ENCODE data around the gene ULK2.

Gene ULK2

DNA sequence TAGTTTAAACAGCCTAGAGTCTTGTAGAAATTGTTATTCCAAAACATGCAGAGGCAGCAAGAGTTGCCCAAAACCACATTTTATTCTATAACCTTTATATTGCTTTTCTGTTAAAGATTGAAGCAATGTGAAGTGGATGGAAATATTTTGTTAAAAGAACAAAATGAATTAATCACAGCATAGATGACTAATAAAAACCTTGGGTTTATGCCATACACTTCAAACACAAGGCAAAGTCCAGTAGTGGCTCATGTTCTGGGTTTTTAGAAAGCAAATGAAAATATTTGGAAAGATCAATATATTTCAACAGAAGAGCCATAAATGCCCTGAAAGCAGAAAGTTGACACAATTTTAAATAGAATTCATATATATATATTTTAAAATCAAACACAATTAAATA is 36.7 kb upstream of the ULK2 start:
- no peak overlapping the region for H3K9ac ChIP-seq (ENCODE audit: low read depth, low read length, poor library complexity, severe bottlenecking)
- no peaks in the 10 kb centered on the region for H3F3A ChIP-seq (ENCODE audit: low read depth)
- no peak overlapping the region for H3K4me3 ChIP-seq (ENCODE audit: low read length, poor library complexity, severe bottlenecking)
- no peaks in the 10 kb centered on the region for H3K4me1 ChIP-seq (ENCODE audit: insufficient read depth, low read length, poor library complexity, severe bottlenecking)
- no peak overlapping the region for H2AFZ ChIP-seq (ENCODE audit: low read length)
- H3K36me3 ChIP-seq (ENCODE audit: insufficient read depth, low read length): peaks cover 51% of the 10 kb centered on the region
- no peaks in the 10 kb centered on the region for H3K79me2 ChIP-seq (ENCODE audit: insufficient read depth, low read length)
- H3K27me3 ChIP-seq (ENCODE audit: insufficient read depth, low read length, poor library complexity, severe bottlenecking): no peaks in the 10 kb centered on the region
- H3K4me2 ChIP-seq (ENCODE audit: low read depth, low read length, poor library complexity, severe bottlenecking): no peak overlapping the region
- no peaks in the 10 kb centered on the region for H3K9me3 ChIP-seq (ENCODE audit: insufficient read depth, low read depth, low read length)
- H3K9me2 ChIP-seq (replicated peaks; ENCODE audit: low read depth, low read length): no peaks in the 10 kb centered on the region
- TF ChIP-seq CTCF (conservative IDR thresholded peaks at IDR 0.05; ENCODE audit: low read length): no peak
- TF ChIP-seq EZH2phosphoT487 (IDR thresholded peaks at IDR 0.05; ENCODE audit: borderline replicate concordance): no peak
- H4K20me1 ChIP-seq (ENCODE audit: insufficient read depth, low read length, poor library complexity, severe bottlenecking): no peaks in the 10 kb centered on the region

- H2AFZ ChIP-seq (ENCODE audit: low read length): no peak overlapping the region
- no peak overlapping the region for H3K9ac ChIP-seq (ENCODE audit: low read depth, low read length, poor library complexity, severe bottlenecking)
- H3K36me3 ChIP-seq (ENCODE audit: insufficient read depth, low read length): peaks cover 21% of the 10 kb centered on the region
- H4K20me1 ChIP-seq (ENCODE audit: insufficient read depth, low read length, poor library complexity, severe bottlenecking): no peaks in the 10 kb centered on the region
- H3K27me3 ChIP-seq (ENCODE audit: insufficient read depth, low read length, poor library complexity, severe bottlenecking): no peaks in the 10 kb centered on the region
- no peak for TF ChIP-seq EZH2phosphoT487 (IDR thresholded peaks at IDR 0.05; ENCODE audit: borderline replicate concordance)
- no peak for TF ChIP-seq CTCF (conservative IDR thresholded peaks at IDR 0.05; ENCODE audit: low read length)
- H3K4me3 ChIP-seq (ENCODE audit: low read length, poor library complexity, severe bottlenecking): no peak overlapping the region
- H3K79me2 ChIP-seq (ENCODE audit: insufficient read depth, low read length): no peaks in the 10 kb centered on the region
- H3K9me3 ChIP-seq (ENCODE audit: insufficient read depth, low read depth, low read length): no peaks in the 10 kb centered on the region
- H3K9me2 ChIP-seq (replicated peaks; ENCODE audit: low read depth, low read length): no peaks in the 10 kb centered on the region
- H3K4me2 ChIP-seq (ENCODE audit: low read depth, low read length, poor library complexity, severe bottlenecking): no peak overlapping the region
- H3F3A ChIP-seq (ENCODE audit: low read depth): no peaks in the 10 kb centered on the region
- no peaks in the 10 kb centered on the region for H3K4me1 ChIP-seq (ENCODE audit: insufficient read depth, low read length, poor library complexity, severe bottlenecking)
These were observed 33.1 kb upstream of the ULK2 start for GRCh38 chr17:19900809-19901208.

DNA sequence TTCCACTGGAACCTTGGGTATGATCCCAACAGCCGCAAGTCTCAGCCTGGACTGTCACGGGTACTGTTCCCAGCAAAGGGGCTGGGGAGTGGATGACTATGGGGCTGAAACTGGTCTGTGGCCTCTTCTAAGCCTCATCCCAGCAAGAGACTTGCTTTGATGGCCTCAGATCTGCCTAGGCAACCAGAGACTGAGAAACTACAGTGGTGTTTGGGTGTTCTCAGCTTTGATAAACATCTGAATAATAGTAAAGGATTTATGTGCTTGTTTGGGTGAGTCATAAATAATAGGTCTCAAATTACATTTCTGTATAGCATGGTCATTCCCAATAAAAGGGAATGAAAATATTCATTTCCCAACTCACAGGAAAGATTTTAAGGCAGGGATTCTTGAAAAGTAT is 30.2 kb upstream of the ULK2 start:
- no peaks in the 10 kb centered on the region for H3K4me1 ChIP-seq (ENCODE audit: insufficient read depth, low read length, poor library complexity, severe bottlenecking)
- H3F3A ChIP-seq (ENCODE audit: low read depth): no peaks in the 10 kb centered on the region
- no peaks in the 10 kb centered on the region for H3K79me2 ChIP-seq (ENCODE audit: insufficient read depth, low read length)
- H3K9me3 ChIP-seq (ENCODE audit: insufficient read depth, low read depth, low read length): no peaks in the 10 kb centered on the region
- H3K9ac ChIP-seq (ENCODE audit: low read depth, low read length, poor library complexity, severe bottlenecking): no peak overlapping the region
- no peaks in the 10 kb centered on the region for H3K9me2 ChIP-seq (replicated peaks; ENCODE audit: low read depth, low read length)
- peaks cover 3% of the 10 kb centered on the region; the same call in 1 of the 2 replicates for H3K36me3 ChIP-seq (ENCODE audit: insufficient read depth, low read length)
- TF ChIP-seq CTCF (conservative IDR thresholded peaks at IDR 0.05; ENCODE audit: low read length) (no peak), EZH2phosphoT487 (IDR thresholded peaks at IDR 0.05; ENCODE audit: borderline replicate concordance) (no peak)
- no peaks in the 10 kb centered on the region for H4K20me1 ChIP-seq (ENCODE audit: insufficient read depth, low read length, poor library complexity, severe bottlenecking)
- no peak overlapping the region for H3K4me2 ChIP-seq (ENCODE audit: low read depth, low read length, poor library complexity, severe bottlenecking)
- no peaks in the 10 kb centered on the region for H3K27me3 ChIP-seq (ENCODE audit: insufficient read depth, low read length, poor library complexity, severe bottlenecking)
- no peak overlapping the region for H2AFZ ChIP-seq (ENCODE audit: low read length)
- no peak overlapping the region for H3K4me3 ChIP-seq (ENCODE audit: low read length, poor library complexity, severe bottlenecking)

Data from Loucy (cell line).